Measurements from ENCODE around the gene SHE.
A peak's percentile ranks its signal among the peaks of the same experiment; 100 is the strongest.

SHE gene

DNA sequence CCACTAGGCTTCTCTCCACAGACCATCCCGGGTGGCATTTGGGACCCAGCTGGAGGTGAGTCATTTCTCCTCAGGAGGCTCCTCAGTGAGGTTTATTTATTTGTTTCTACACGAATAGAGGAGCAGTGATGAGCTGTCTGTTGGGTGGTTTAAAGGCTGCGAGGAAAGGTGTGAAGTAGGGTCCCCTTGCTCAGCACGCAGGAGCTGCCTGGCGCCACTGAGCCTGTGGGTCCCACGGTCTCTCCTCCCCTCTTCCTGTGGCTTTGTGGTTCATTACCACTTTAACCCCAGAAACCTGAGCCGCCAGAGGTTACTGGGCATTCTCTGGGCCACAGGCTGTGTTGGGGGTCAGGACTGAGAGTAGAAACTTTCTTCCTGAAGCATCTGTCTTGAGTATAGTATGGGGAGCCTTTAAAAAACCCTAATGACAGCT is 57.2 kb downstream of the SHE start:
- DNase-seq (ENCODE audit: low spot score): no peak

DNA sequence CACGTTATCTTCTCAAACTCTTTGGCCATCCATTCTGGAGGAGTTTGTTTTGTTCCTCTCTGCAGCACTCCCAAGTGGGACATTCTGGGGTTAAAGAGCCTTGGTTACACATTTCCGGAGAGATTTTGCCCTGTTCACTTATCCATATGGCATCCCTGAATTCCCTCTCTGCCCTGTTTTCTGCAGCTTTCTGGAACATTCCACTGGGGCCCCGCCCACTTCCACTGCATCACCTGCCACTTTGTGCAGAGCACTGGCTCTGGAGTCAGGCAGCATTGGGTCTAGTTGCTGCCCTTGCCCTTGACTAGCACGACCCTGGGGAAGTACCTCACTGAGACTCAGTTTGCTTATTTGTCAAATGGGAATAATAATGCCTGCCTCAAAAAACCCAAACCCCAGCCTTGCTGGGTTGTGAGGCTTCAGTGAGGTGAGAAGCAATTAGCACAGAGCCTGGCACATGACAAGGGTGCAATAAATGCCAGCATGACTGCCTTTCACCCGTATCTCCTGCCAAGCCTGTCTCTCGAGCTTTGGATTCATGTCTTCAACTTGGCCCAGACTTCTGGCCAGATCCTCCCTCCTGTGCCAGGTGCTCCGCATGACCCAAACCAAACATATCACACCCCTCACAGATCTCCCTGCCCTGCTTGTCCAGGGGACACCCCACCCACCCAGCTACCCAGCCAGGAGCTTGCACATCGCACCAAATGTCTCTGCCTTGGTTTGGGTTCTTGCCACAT is 58.8 kb downstream of the SHE start:
- no peak for DNase-seq (ENCODE audit: low spot score)

GRCh38 chr1:154442006-154442740 is 60.0 kb downstream of the SHE start:
- no peak for DNase-seq (ENCODE audit: low spot score)

DNA sequence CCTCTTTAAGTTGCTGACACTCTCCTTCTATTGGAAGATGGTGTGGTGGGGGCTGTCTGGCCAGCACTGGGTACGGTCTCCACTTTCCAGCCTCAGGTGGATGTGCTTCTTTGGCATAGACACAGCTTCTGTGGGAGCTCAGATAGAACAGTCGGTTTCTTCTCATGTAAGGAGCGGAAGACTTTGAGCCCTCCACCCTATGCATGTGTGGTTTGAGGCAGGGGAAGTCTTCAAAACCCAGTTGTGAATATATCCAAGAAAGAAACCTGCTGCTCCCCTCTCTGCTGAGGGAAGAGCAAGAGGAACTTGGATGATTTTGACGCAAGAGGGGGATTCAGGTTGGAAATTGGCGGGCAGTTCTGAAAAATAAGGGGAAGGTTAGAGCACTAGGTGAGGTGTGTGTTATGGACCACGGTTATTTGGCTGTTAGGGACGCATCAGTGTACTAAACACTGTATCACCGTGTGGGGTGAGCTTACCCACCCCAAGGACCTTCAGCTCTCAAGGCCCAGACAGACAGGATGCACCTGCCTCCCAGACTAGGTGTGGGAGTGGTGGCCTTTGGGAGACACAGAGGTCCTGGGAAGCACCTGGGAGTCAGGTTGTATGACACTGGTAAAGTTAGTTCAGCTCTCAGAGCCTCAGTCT is 60.8 kb downstream of the SHE start:
- no peak for DNase-seq (ENCODE audit: low spot score)

DNA sequence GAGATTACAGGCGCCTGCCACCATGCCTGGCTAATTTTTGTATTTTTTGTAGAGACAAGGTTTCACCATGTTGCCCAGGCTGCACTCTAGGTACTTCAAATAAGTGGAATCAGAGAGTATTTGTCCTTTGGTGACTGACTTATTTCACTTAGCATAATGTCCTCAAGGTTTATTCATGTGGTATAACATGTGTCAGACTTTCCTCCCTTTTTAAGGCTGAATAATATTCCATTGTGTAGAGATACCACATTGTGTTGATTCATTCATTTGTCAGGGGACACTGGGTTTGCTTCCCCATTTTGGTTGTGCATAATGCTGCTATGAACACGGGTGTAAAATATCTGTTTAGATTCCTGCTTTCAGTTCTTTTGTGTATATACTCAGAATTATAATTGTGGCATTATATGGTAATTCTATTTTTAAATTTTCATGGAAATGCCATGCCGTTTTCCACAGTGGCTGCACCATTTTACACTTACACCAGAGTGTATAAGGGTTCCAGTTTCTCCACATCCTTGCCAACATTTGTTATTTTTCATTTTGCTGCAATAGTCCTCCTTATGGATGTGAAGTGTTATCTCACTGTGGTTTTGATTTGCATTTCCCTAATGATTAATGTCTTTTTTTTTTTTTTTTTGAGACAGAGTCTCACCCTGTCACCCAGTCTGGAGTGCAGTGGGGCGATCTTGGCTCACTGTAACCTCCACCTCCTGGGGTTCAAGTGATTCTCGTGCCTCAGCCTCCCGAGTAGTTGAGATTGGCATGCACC is 62.0 kb downstream of the SHE start:
- no peak for DNase-seq (ENCODE audit: low spot score)

DNA sequence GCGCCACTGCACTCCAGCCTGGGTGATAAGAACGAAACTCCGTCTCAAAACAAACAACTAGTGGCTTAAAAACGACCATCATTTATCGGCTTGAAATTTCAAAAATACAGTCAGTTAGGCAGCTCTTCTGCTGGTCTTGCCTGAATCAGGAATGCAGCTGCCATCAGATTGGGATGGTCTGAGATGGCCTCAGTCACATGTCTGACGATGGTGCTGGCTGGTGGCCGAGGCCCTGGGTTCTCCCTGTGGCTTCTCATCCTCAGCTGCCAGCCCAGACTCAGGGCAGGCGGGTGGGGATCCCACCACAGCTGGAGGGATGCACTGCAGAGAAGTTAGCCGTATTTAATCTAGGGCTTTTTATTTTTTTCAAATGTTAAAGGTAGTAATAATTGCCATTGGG is 65.8 kb downstream of the SHE start:
- no peak for DNase-seq (ENCODE audit: low spot score)

GRCh38 chr1:154435599-154436200 is 66.5 kb downstream of the SHE start:
- DNase-seq (ENCODE audit: low spot score): no peak

- peak; percentile 59 for DNase-seq (ENCODE audit: low spot score)
Measured at GRCh38 chr1:154434346-154435085, 67.7 kb downstream of the SHE start.

- no peak for DNase-seq (ENCODE audit: low spot score)
Measured at GRCh38 chr1:154433161-154433764, 68.9 kb downstream of the SHE start.

DNA sequence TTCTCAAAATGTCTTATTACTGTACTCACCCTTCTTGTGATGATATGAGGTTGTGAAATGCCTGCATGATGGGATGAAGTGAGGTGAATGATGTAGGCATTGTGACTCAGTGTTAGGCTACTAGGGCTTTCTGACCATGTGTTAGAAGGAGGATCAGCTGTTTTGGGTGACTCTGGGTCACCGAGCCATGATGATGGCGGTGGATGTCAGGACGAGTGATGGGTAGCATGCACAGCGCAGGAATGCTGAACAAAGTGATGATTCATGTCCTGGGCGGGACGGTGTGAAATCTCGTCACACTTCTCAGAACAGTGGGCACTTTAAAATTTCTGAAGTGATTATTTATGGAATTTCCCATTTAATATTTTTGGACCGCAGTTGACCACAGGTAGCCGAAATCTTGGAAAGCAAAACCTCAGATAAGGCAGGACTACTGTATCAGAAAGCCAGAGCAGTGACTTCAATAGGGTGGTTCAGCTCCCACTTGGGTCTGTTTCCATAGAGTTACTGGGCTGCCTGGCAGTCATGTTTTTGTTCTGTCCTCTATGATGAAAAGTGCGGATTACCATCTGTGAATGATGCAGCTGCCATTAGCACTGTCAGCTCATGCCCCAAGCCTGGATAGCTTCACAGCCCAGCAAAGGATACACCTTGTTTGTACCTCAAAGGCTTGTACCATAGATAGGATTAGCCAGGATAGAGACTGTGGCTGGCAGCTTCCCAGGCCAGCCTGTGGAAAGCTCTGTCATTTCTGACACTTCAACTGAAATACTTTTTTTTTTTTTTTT is 70.4 kb downstream of the SHE start:
- DNase-seq (ENCODE audit: low spot score): no peak

GRCh38 chr1:154430903-154431302 is 71.3 kb downstream of the SHE start:
- no peak for DNase-seq (ENCODE audit: low spot score)

DNA sequence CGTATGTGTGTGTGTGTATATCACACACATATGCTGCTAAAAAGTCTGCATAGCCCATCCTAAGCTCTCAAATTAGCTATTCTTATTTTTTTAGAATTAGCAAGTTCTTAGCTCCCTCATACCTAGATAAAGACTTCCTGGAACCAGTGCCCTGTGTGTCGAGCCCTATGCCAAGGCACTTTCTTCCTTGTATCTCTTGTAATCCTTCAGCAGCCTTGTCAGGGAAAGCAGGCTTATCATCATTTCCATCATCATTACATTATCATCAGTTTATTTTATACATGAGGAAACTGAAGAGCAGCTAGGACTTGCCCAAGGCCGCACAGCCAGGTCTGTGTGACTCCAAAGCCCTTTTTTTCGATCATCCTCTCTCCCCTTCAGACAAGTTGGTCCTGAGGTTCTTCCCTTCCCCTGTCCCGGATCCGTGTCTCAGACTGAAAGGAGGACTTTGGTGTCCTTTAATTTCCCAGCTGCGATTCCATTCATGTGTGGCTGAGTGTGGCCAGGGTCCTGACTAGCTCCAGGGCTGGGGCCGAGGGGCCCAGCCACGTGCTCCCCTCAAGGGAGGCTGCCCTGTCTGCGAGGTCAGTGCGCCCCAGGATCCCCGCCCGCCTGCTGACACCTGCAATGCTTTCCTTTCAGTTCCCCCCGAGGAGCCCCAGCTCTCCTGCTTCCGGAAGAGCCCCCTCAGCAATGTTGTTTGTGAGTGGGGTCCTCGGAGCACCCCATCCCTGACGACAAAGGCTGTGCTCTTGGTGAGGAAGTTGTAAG is 72.2 kb downstream of the SHE start:
- DNase-seq (ENCODE audit: low spot score): no peak

Data from globus pallidus (tissue), 1 donor.